GM10847 (cell line): ENCODE results near the gene WWOX.

Experiments used
- POLR2A ChIP-seq: IDR thresholded peaks from 2 replicates; pipeline ENCODE4 v1.6.1; 2011; ENCODE audit not compliant: insufficient read length; ENCODE audit errors: extremely low read depth

WWOX gene

DNA sequence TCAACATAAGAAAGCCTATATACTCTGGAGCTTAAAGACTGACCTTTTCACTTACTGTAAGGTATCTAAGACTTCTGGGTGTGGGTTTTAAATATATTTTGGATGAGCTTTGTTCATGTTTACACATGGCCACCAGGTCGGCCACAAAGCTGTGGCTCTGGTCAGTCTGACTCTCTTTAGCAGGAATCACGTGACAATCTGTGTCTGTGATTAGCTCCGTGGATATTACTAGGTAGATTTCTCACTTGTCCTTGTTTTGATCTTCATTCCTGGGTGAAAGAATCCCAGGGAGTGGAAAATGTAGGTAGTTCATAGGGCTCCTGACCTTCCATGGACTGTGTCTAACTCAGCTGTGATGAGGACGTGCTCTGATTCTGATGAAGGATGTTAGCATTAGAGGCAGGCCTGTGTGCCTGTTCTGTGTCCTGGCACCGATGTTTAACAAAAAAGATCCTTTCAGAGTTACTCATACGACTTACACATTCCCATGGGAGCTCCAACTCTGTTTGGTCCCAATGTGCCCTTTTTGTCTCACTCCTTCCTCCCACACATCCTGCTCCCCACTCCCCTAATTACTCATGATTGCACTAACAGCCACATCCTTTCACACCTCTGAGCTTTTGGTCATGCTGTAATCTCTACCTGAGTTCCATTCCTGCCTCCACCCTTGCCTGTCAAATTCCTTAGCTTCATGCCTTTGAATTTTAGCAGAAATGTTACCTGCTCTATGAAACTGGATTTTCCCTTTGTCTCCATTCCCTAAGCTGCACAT, 1076.0 kb downstream of the WWOX start:
- no peak for TF ChIP-seq POLR2A

DNA sequence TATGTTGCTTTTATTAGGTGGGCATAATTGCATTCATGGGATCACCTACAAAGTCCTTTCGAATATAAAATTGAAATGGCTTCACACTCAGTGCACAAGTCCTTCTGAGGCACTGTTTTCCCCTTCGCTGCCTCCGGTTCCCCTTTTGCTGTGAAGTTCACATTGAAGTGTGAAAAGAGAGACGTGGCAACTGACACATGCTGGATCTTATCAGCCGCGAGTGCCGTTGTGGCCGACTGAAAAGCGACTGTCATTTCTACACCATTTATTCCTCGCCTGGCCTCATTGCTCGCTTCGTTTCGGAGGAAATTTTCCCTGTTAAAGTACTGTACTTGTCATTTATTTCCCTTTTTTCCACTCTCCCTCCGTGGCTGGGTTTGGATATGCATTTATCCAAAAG, 1077.6 kb downstream of the WWOX start:
- no peak for TF ChIP-seq POLR2A

- TF ChIP-seq POLR2A, result no peak
Measured at GRCh38 chr16:79181419-79181818, 1082.0 kb downstream of the WWOX start.

DNA sequence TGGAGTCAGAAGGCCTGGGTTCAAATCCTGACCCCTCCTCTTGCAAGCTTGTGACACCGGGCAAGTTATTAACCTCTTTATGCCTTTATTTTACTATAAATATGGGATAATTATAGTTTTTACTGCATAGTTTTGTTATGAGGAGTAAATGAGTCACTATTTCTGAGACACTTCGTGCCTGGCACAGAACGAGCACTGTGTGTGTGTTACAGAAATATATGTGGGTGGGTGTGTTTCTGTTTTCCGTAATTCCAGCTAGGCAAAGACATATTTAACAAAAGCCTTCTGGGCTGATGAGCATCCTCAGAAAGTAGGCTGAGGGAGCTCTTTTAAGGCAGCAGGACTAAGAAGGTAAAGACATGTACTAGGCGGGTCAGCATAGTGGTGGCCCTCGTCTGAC, 1083.2 kb downstream of the WWOX start:
- TF ChIP-seq POLR2A, result no peak

GRCh38 chr16:79183571-79183970, 1084.1 kb downstream of the WWOX start:
- TF ChIP-seq POLR2A, result no peak

- no peak for TF ChIP-seq POLR2A
Measured at GRCh38 chr16:79184464-79185030, 1085.1 kb downstream of the WWOX start.

DNA sequence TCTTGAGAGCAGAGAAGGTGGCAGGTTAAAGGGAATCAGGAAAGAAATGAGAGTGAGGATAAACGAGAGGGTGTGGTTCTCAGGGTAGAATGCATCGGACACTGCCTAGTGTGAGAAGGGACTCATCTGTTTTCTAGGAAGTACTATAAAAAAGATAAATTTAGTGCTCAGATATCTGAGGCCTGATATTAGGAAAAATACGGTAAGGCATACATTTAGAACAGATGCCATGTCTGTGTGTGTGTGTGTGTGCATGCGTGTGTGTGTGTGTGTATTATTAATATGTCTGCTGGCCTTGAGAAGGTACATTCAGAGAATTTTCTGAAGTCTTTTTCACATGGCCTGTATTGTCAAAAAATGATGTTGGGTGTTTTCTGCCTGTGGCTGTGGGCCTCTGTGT, 1086.3 kb downstream of the WWOX start:
- no peak for TF ChIP-seq POLR2A

DNA sequence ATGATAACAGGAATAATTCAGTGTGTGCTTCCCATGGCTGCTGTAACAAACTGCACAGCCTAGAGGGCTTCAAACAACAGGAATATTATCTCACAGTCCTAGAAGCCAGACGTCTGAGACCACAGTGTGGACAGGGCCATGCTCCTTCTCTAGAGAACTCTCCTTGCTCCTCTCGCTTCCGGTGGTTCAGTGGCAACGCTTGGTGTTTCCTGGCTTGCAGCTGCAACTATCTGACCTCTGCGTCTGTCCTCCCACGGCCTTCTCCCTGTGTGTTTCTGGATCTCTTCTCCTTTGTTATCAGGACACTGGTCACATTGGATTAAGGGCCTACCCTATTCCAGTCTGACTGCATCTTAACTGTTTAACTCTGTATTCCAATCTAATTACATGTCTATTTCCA, 1086.7 kb downstream of the WWOX start:
- TF ChIP-seq POLR2A, result no peak

GRCh38 chr16:79188115-79188738, 1088.8 kb downstream of the WWOX start:
- no peak for TF ChIP-seq POLR2A

DNA sequence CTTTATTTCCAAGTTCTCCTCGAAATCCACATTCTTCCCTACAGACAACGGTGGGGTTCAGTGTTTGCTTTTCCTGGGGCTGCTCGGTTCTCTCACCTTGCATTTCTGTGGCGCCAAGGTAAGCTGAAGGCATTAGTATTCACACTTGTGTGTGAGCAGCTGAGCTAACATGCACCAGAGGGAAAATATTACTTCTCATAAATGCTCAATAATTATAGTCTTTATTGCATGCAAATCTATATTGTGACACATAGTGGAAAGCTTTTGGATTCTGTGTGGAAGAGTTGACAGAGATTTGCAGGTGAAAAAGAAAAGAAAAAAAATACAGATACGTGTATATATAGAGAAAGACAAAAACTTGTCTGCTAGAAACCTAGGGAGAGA, 1089.3 kb downstream of the WWOX start:
- no peak for TF ChIP-seq POLR2A

GRCh38 chr16:79190542-79190941, 1091.1 kb downstream of the WWOX start:
- TF ChIP-seq POLR2A, result no peak

DNA sequence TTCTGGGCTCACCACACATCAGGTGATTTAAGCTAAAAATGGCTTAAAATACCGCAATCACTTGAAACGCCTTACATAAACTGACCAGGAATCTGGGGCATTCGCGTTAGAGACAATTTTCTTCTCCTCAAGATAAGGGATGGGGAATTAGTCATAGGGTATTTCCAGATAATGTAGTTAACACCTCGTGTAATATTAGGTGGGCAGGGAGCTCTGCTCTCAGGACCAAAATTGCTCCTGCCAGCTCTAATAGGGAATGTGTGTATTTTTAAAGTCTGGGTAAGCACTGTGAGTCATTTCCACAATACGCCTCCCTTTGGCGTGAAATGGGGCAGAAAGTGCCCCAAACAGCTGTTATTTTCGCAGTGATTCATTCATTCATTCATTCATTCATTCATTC, 1092.5 kb downstream of the WWOX start:
- TF ChIP-seq POLR2A, result no peak

- no peak for TF ChIP-seq POLR2A
Measured at GRCh38 chr16:79192904-79193303, 1093.5 kb downstream of the WWOX start.

DNA sequence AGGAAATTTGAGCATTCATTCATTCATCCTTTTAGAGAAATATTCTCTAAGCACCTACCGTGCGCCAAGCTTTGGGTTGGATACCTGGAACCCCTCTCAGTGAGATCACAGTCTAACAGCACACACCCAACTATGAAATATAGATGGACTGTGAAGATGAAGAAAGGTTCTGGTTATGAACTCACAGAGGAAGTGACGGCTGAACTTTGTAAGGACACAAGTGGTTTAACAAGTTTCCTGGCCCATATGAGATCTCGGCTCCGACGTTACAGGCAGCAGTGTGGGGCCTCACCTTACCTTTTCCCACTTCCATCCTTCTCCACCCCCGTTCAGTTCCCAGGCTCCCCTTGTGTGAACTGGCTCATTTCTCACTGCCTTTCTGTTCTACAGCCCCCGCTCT, 1094.8 kb downstream of the WWOX start:
- no peak for TF ChIP-seq POLR2A

DNA sequence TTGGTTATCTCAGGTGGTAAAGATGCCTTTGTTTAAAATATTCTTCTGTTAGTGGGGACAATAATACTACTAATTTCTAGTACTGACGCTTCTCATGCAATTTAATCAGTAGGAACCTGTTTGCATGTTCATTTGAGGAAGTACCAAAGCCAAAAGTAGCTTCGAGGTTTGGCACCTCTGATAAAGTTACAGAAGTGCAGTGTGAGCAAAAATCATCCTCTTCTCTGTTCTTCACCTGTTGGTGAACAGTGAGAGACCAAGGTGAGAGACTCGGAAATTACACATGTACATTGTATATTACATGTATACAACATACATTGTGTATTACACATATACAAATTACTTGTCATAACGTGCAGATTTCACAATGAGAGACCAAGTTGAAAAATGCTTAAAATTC, 1096.5 kb downstream of the WWOX start:
- TF ChIP-seq POLR2A, result no peak

DNA sequence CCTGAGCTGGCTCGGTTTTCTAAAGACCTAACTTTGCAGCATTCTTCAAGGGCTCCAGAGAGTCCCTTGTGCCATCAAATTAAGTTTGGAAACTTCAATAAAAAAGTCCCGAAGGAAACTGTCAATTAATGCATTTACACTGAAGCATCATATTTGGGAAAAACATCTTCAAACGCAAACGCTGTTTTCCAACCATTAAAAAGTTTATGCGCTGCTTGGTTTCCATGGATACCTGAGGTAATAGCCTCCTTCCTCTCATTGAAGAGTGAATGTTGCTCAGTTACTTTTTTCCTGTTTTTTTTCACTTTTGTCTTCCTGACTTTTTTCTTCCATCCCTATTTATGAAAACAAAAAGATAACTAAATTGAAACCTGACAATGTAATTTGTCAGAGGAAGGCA, 1102.0 kb downstream of the WWOX start:
- TF ChIP-seq POLR2A, result no peak
